ENCODE measurements around the gene CERS1.
A peak's percentile ranks its signal among the peaks of the same experiment; 100 is the strongest.

Gene CERS1

GRCh38 chr19:18867199-18867598, 28.8 kb downstream of the CERS1 start:
- Histone ChIP-seq H3K36me3 (ENCODE audit: insufficient read depth, low read length) (peaks cover 47% of the 10 kb centered on the region; the same call in 1 of the 2 replicates), H3K4me3 (no peak overlapping the region)
- no peak for DNase-seq (ENCODE audit: low read depth, low spot score)

DNA sequence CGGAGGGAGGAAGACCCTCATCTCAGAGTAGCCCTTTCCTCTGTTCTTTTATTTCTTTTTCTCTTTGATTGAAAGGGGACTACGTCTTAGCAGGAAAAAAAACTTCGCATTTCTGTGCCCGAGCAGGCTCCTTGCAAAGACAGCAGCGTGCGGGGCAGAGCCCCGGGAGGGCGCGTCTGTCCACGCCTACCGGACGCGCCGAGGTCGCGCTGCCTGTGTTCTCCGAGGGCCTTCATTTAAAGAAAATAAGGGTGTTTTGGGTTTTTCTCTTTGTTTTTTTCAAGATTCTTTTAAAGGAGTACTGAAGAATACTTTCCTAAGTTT, 29.2 kb downstream of the CERS1 start:
- H3K27ac ChIP-seq, result 0 out of 2 replicates have a peak overlapping the region, but pooled peaks have one; percentile 7
- H3K36me3 ChIP-seq (ENCODE audit: insufficient read depth, low read length), result peaks cover 51% of the 10 kb centered on the region; the same call in 1 of the 2 replicates
- no peak; the same call in 1 of the 2 replicates for TF ChIP-seq POLR2AphosphoS5 (IDR thresholded peaks at IDR 0.05; ENCODE audit: borderline replicate concordance, low read depth, low read length)
- TF ChIP-seq FOXP2 (optimal IDR thresholded peaks at IDR 0.05; ENCODE audit: control extremely low read depth, extremely low read length, insufficient read depth), result no peak
- TF ChIP-seq EZH2 (IDR thresholded peaks at IDR 0.05), result no peak
- DNase-seq (ENCODE audit: low read depth, low spot score), result no peak
- no peaks in the 10 kb centered on the region for H3K9me3 ChIP-seq (ENCODE audit: low read depth, low read length)
- H3K4me3 ChIP-seq, result no peak overlapping the region
- no peak overlapping the region for H3K9ac ChIP-seq (ENCODE audit: insufficient read length)

More at GRCh38 chr19:18867199-18867598, 28.8 kb downstream of the CERS1 start:
- Histone ChIP-seq H3K27ac (0 out of 2 replicates have a peak overlapping the region, but pooled peaks have one; percentile 7), H3K9ac (ENCODE audit: insufficient read length) (no peak overlapping the region), H3K9me3 (ENCODE audit: low read depth, low read length) (no peaks in the 10 kb centered on the region)
- TF ChIP-seq EZH2 (IDR thresholded peaks at IDR 0.05) (no peak), FOXP2 (optimal IDR thresholded peaks at IDR 0.05; ENCODE audit: control extremely low read depth, extremely low read length, insufficient read depth) (no peak)

- no peaks in the 10 kb centered on the region for H3K9me3 ChIP-seq (ENCODE audit: low read depth, low read length)
- H3K4me3 ChIP-seq, result no peak overlapping the region
- H3K9ac ChIP-seq (ENCODE audit: insufficient read length), result no peak overlapping the region
- no peak for TF ChIP-seq POLR2AphosphoS5 (IDR thresholded peaks at IDR 0.05; ENCODE audit: borderline replicate concordance, low read depth, low read length)
- no peak for TF ChIP-seq EZH2 (IDR thresholded peaks at IDR 0.05)
- no peak for TF ChIP-seq FOXP2 (optimal IDR thresholded peaks at IDR 0.05; ENCODE audit: control extremely low read depth, extremely low read length, insufficient read depth)
- no peak overlapping the region for H3K27ac ChIP-seq
- peaks cover 55% of the 10 kb centered on the region for H3K36me3 ChIP-seq (ENCODE audit: insufficient read depth, low read length)
- no peak for DNase-seq (ENCODE audit: low read depth, low spot score)
These were observed 29.8 kb downstream of the CERS1 start for GRCh38 chr19:18865973-18866799.

GRCh38 chr19:18865106-18865972, 30.6 kb downstream of the CERS1 start:
- no peak for TF ChIP-seq FOXP2 (optimal IDR thresholded peaks at IDR 0.05; ENCODE audit: control extremely low read depth, extremely low read length, insufficient read depth)
- TF ChIP-seq EZH2 (IDR thresholded peaks at IDR 0.05), result no peak
- no peak for TF ChIP-seq POLR2AphosphoS5 (IDR thresholded peaks at IDR 0.05; ENCODE audit: borderline replicate concordance, low read depth, low read length)
- H3K9ac ChIP-seq (ENCODE audit: insufficient read length), result no peak overlapping the region
- H3K36me3 ChIP-seq (ENCODE audit: insufficient read depth, low read length), result peaks cover 64% of the 10 kb centered on the region
- H3K27ac ChIP-seq, result no peak overlapping the region
- no peak for DNase-seq (ENCODE audit: low read depth, low spot score)
- no peaks in the 10 kb centered on the region for H3K9me3 ChIP-seq (ENCODE audit: low read depth, low read length)
- H3K4me3 ChIP-seq, result no peak overlapping the region

GRCh38 chr19:18863843-18864362, 32.1 kb downstream of the CERS1 start:
- Histone ChIP-seq H3K4me3 (no peak overlapping the region), H3K9me3 (ENCODE audit: low read depth, low read length) (no peaks in the 10 kb centered on the region), H3K27ac (no peak overlapping the region), H3K36me3 (ENCODE audit: insufficient read depth, low read length) (peaks cover 78% of the 10 kb centered on the region), H3K9ac (ENCODE audit: insufficient read length) (no peak overlapping the region)
- no peak for DNase-seq (ENCODE audit: low read depth, low spot score)
- TF ChIP-seq FOXP2 (optimal IDR thresholded peaks at IDR 0.05; ENCODE audit: control extremely low read depth, extremely low read length, insufficient read depth) (no peak), EZH2 (IDR thresholded peaks at IDR 0.05) (no peak)

DNA sequence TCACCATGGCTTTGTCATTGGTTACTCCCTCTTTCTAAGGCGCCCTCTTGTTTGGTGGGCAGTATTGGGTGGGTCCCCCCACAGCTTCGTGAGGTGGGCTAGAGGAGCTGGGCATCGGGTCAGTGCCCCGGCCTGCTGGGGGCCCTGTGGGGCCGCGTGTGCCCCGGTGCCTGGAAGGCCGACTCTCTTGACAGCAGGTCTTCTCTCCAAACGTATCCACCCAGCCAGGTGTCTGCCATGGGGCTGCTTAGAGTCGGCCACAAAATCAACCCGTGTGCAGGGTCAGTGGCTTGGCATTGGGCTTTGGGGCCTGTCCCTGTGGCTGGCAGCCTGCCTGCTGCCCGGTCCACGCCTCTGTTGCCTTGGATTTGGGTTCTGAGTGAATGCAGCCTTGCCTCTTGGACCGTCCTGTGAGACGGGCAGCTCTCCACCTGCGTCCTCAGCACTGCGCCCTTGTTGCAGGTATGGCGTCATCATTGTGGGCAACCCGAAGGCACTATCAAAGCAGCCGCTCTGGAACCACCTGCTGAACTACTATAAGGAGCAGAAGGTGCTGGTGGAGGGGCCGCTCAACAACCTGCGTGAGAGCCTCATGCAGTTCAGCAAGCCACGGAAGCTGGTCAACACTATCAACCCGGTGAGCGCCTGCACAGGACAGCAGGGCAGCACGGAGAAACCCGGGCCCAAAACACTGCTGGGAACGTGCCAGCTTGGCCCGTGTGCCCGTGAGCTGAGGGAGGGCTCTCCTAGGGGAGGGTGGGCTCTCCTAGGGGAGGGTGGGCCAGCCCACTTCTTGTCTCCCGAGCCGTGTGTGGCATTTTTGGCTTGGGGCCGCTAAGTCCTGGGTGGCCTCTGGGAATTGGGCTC, 32.7 kb downstream of the CERS1 start:
- no peak for DNase-seq (ENCODE audit: low read depth, low spot score)
- H3K9me3 ChIP-seq (ENCODE audit: low read depth, low read length), result no peaks in the 10 kb centered on the region
- H3K4me3 ChIP-seq, result no peak overlapping the region
- peaks cover 82% of the 10 kb centered on the region for H3K36me3 ChIP-seq (ENCODE audit: insufficient read depth, low read length)
- H3K27ac ChIP-seq, result no peak overlapping the region
- no peak overlapping the region for H3K9ac ChIP-seq (ENCODE audit: insufficient read length)
- TF ChIP-seq EZH2 (IDR thresholded peaks at IDR 0.05), result no peak
- no peak for TF ChIP-seq FOXP2 (optimal IDR thresholded peaks at IDR 0.05; ENCODE audit: control extremely low read depth, extremely low read length, insufficient read depth)
- no peak for TF ChIP-seq POLR2AphosphoS5 (IDR thresholded peaks at IDR 0.05; ENCODE audit: borderline replicate concordance, low read depth, low read length)

GRCh38 chr19:18861917-18862316, 34.0 kb downstream of the CERS1 start:
- no peak for DNase-seq (ENCODE audit: low read depth, low spot score)
- TF ChIP-seq POLR2AphosphoS5 (IDR thresholded peaks at IDR 0.05; ENCODE audit: borderline replicate concordance, low read depth, low read length) (no peak), FOXP2 (optimal IDR thresholded peaks at IDR 0.05; ENCODE audit: control extremely low read depth, extremely low read length, insufficient read depth) (no peak), EZH2 (IDR thresholded peaks at IDR 0.05) (no peak)
- Histone ChIP-seq H3K36me3 (ENCODE audit: insufficient read depth, low read length) (peaks cover 81% of the 10 kb centered on the region), H3K27ac (no peak overlapping the region), H3K9me3 (ENCODE audit: low read depth, low read length) (no peaks in the 10 kb centered on the region), H3K9ac (ENCODE audit: insufficient read length) (no peak overlapping the region), H3K4me3 (no peak overlapping the region)

Data from SK-N-MC (cell line).